Peyer's patch (tissue), 4 donors: ENCODE results near the gene KMT5B. TPM values are rescaled to one million over a fixed set of nuclear protein-coding genes. Genes with fewer than 3 reads are reported as not detected.

Experiments used
- DNase-seq, 3 donors: peaks; one replicate each; pipeline ENCODE4 v3.0.0-alpha.2; 2017 to 2019
- H3K27ac ChIP-seq, 4 donors: fragments of 200-600 bp; sonication (generic); one replicate each; pipeline ENCODE4 v1.5.1; 2016 to 2019
- H3K27me3 ChIP-seq, 2 donors: fragments of 200-600 bp; sonication (generic); one replicate each; pipeline ENCODE4 v1.5.1; 2019
- H3K36me3 ChIP-seq, 3 donors: fragments of 200-600 bp; sonication (generic); one replicate each; pipeline ENCODE4 v1.5.1; 2016 to 2019
- H3K4me1 ChIP-seq, 4 donors: fragments of 200-600 bp; sonication (generic); one replicate each; pipeline ENCODE4 v1.5.1; 2016 to 2019
- H3K4me3 ChIP-seq, 4 donors: fragments of 200-600 bp; sonication (generic); 1 replicate in 3 of 4; 2 replicates in 1 of 4; pipeline ENCODE4 v1.5.1; 2016 to 2019; ENCODE audit warnings: mild to moderate bottlenecking in 1 of 4
- H3K9me3 ChIP-seq, 4 donors: fragments of 200-600 bp; sonication (generic); one replicate each; pipeline ENCODE4 v1.5.1; 2016 to 2019; ENCODE audit warnings: mild to moderate bottlenecking in 1 of 4
- POLR2A ChIP-seq, 2 donors: fragments of 450-650 bp; IDR thresholded peaks; one replicate each; pipeline ENCODE4 v1.5.1; 2017; ENCODE audit warnings: antibody characterized with exemption in 2 of 2, mild to moderate bottlenecking in 2 of 2, moderate library complexity in 2 of 2
- total RNA-seq, 4 donors: library from RNA; depleted of rRNA; stranded (reverse); fragments of >200 nt; gene quantifications; one replicate each; pipeline ENCODE4 v1.1.0, GENCODE V29; 2016
- TF ChIP-seq, protein P1 (sequence below), 6 experiments: fragments of 450-650 bp in 4 of 6; fragments of 200-600 bp in 2 of 6; sonication (generic) in 1 of 6; IDR thresholded peaks; one replicate each; pipeline ENCODE4 v1.5.1; 2017 to 2019; ENCODE audit warnings: antibody characterized with exemption in 6 of 6, mild to moderate bottlenecking in 3 of 6, moderate library complexity in 1 of 6

Gene KMT5B
- total RNA-seq, 4 donors from 2014 or later, result 55.3 to 74.8 (median 60.3) TPM

- Histone ChIP-seq H3K4me3 (peak within 1 kb of the TSS; percentile 51 to 99 (median 78)), H3K4me1 (peaks cover 0 to 46% (median 13%) of the 10 kb centered on the region in 4 donors), H3K27me3 (no peaks in the 10 kb centered on the region), H3K9me3 (no peaks in the 10 kb centered on the region), H3K36me3 (no peaks in the 10 kb centered on the region), H3K27ac (peak within 1 kb of the TSS; percentile 90 to 99 (median 94))
- DNase-seq, result peak; percentile 92 to 96 (median 95)
- peak; percentile 71 to 98 for TF ChIP-seq POLR2A (IDR thresholded peaks at IDR 0.05)
- TF ChIP-seq, protein P1, sequence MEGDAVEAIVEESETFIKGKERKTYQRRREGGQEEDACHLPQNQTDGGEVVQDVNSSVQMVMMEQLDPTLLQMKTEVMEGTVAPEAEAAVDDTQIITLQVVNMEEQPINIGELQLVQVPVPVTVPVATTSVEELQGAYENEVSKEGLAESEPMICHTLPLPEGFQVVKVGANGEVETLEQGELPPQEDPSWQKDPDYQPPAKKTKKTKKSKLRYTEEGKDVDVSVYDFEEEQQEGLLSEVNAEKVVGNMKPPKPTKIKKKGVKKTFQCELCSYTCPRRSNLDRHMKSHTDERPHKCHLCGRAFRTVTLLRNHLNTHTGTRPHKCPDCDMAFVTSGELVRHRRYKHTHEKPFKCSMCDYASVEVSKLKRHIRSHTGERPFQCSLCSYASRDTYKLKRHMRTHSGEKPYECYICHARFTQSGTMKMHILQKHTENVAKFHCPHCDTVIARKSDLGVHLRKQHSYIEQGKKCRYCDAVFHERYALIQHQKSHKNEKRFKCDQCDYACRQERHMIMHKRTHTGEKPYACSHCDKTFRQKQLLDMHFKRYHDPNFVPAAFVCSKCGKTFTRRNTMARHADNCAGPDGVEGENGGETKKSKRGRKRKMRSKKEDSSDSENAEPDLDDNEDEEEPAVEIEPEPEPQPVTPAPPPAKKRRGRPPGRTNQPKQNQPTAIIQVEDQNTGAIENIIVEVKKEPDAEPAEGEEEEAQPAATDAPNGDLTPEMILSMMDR (IDR thresholded peaks at IDR 0.05), result peak in 1 of 6 experiments; percentile 17
Observed at GRCh38 chr11:68121067-68121899, 91.8 kb downstream of the KMT5B start, which contains the start of gene CHKA. Gene CHKA, minus strand, starts transcription at chr11:68121388. Its CDS starts 211 bp downstream, at chr11:68121177.

DNA sequence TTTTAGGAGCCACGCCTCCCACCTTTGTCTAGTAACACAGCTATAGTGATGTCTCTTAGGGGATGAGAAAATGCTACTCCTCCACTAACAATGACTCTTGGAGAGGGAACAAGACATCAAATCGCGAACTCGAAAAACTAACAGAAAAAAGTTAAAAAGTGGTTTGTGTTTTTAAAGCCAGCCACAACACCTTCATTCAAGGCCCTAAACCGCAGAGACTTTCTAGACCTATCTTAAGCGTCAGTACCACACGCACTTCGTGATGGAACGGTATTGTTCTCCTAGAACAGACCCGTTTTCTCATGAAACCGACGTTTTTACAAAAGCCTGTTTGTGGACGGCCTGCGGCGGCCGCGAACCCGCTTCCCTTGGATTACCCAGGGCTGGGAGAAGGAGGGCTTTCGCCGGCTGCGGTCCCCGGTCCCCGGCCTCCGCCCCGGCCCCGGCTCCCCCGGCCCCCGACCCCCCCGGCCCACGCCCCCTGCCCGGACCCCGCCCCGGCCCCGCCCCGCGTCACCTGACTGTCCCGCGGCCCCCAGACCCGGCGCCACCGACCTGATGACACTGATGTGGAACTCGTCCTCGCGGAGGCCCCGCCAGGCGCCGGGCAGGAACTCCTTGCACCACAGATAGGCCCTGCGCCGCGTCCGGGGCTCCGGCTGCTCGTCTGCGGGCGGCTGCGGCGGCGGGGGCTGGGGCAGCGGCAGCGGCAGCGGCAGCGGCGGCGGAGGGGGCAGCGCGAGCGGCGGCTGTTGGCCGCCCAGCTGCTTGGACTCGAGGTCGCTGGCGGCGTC lies 92.6 kb downstream of the KMT5B start:
- no peaks in the 10 kb centered on the region for H3K27me3 ChIP-seq
- no peaks in the 10 kb centered on the region for H3K9me3 ChIP-seq
- DNase-seq, result peak; percentile 63 to 77 (median 76)
- H3K4me1 ChIP-seq, result peaks cover 0 to 51% (median 13%) of the 10 kb centered on the region in 4 donors
- peak overlapping the region; percentile 90 to 99 (median 94) for H3K27ac ChIP-seq
- H3K4me3 ChIP-seq, result peak overlapping the region; percentile 51 to 99 (median 78)
- TF ChIP-seq, protein P1 (IDR thresholded peaks at IDR 0.05), result peak in 1 of 6 experiments; percentile 2
- TF ChIP-seq POLR2A (IDR thresholded peaks at IDR 0.05), result no peak
- no peaks in the 10 kb centered on the region for H3K36me3 ChIP-seq

- H3K9me3 ChIP-seq, result no peaks in the 10 kb centered on the region
- no peak for DNase-seq
- TF ChIP-seq POLR2A (IDR thresholded peaks at IDR 0.05), result peak in 1 of 2 donors; percentile 25
- TF ChIP-seq, protein P1 (IDR thresholded peaks at IDR 0.05), result no peak
- H3K4me1 ChIP-seq, result peaks cover 0 to 51% (median 13%) of the 10 kb centered on the region in 4 donors
- H3K27me3 ChIP-seq, result no peaks in the 10 kb centered on the region
- peak overlapping the region; percentile 46 to 99 (median 94) for H3K27ac ChIP-seq
- no peaks in the 10 kb centered on the region for H3K36me3 ChIP-seq
- H3K4me3 ChIP-seq, result peak overlapping the region; percentile 3 to 99 (median 56)
Observed at GRCh38 chr11:68118706-68119448, 94.2 kb downstream of the KMT5B start.

- no peaks in the 10 kb centered on the region for H3K27me3 ChIP-seq
- no peak for TF ChIP-seq POLR2A (IDR thresholded peaks at IDR 0.05)
- TF ChIP-seq, protein P1 (IDR thresholded peaks at IDR 0.05), result no peak
- no peak for DNase-seq
- no peaks in the 10 kb centered on the region for H3K9me3 ChIP-seq
- peak overlapping the region in 3 of 4 donors; percentile 90 to 99 (median 97) for H3K27ac ChIP-seq
- H3K4me3 ChIP-seq, result peak overlapping the region in 2 of 4 donors; percentile 62 to 99
- H3K36me3 ChIP-seq, result no peaks in the 10 kb centered on the region
- H3K4me1 ChIP-seq, result peaks cover 0 to 47% (median 13%) of the 10 kb centered on the region in 4 donors
Observed at GRCh38 chr11:68117853-68118470, 95.1 kb downstream of the KMT5B start.
